CD4-positive, alpha-beta T cell treated with Interleukin-1 beta for 1 hour (primary cell): ENCODE results near the gene DPEP1.
"Not testable (repeated sequence)": the region's sequence is repeated elsewhere in the genome, so short reads cannot be mapped to it uniquely, and the experiment has no call there.

Source experiments
- DNase-seq, 2 donors: peaks; one replicate each; pipeline ENCODE4 v3.0.0-alpha.2; 2020 to 2022

DPEP1 gene

DNA sequence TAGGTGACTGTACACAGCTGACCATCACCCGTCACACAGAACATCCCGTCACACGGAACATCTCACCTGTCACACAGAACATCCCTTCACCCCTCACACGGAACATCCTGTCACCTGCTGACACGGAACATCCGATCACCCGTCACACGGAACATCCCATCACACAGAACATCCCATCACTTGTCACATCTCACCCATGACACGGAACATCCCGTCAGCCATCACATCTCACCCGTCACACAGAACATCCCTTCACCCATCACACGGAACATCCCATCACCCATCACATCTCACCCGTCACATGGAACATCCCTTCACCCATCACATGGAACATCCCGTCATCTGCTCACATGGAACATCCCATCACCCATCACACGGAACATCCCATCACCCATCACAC, 34.1 kb upstream of the DPEP1 start:
- no peak for DNase-seq

DNA sequence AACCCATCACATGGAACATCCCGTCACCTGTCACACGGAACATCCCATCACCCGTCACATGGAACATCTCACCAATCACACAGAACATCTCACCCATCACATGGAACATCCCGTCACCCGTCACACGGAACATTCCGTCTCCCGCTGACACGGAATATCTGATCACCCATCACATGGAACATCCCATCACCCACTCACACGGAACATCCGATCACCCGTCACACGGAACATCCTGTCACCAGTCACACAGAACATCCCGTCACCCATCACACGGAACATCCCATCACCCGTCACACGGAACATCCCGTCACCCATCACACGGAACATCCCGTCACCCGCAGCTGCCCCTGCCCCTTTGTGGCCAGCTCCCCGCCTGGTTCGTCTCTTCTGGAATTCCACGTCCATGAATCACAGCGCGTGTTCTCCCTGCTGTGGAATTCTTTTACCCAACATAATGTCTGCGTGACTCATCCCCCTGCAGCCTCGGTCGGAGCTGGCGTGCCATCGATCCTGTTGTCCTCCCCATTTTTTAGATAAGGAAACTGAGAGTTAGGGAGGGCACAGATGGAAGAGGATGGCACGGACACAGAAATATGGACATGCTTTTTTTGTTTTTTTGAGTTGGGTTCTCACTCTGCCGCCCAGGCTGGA, 32.3 kb upstream of the DPEP1 start:
- DNase-seq, result no peak

DNA sequence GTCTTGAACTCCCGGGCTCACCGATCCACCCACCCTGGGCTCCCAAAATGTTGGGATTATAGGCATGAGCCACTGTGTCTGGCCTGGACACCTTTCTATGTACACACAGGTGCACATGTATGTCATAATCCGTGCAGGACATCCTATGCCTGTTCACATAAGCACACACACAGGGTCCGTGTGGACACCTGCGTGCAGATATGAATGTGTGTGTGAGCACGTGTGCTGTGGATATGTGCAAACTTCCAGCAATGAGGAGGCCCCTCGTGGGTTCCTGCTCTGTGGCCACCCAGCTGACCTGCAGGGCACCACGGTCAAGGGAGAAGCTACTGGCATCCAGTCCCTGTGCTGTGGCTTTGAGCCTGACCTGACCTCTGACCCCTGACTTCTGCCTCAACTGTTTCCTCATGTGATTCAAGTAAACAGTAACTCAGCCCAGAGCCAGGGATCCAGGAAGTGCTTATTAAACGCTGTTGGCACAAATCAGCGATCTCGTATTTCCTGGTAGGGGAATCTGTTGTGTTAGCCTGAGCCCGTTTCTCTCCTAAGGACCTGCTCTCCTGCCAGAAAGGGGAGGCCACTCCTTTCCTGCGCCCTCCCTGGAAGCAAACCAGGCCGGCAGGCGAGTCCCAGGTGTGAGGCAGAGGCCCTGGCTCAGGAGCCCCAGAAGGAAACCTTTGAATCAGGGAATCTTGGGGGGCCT, 31.4 kb upstream of the DPEP1 start:
- DNase-seq, result no peak

DNA sequence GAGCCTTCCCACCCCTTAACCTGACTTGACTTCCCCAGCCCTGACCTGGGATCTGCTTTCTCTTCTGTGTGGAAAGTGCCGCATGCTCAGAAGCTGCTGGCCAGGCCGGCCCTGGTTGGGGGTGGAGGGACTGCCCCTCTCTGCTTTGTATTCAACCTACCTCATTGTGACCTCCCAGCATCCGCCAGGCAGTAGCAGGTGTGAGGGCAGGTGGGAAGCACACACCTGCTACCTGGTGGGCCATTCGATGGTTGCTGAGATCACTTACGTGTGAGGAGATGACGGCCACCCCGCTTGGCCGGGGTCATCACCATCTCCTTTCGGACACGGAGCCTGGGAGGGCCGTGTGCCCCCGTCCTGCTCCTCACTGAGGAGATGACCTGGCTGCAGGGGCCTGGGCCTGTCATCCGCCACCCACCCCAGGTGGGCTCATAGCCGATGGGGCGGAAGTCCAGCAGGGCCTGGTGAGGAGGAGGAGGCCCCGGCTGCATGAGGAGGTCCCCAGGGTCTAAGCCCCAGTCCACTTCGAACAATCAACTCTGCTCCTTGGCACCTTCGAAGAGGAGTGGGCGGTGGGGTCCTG, 30.7 kb upstream of the DPEP1 start:
- DNase-seq, result no peak

DNA sequence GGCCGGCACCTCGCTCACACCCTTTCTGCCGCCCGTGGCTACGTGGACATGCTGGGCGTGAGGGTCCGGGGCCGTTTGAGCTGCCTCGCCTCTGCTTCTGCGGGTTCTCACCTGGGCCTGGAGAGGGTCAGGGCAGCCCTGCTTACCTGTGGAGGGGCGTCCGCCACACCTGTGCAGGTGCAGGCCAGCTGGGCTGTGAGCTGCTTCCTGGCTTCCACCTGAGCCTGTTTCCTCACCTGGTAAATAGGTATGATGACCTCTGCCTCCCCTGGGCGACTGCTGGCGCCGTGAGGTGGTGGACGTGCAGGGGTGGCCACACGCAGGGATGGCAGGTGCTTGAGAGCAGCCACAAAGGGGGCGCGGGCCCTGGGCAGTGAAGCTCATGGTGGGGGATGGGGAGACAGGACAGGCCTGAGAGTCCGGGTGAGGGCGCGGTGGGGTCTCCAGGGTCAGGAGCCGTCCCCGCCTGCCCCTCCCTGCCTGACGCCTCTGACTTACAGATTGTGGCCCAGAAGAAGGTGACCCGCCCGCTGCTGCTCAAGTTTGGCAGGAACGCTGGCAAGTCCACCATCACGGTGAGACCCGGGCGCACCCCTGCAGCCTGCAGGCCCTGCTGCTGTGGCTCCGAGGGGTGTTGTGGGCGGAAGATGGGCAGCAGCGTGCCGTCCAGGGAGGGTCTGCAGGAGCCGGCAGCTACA, 30.1 kb upstream of the DPEP1 start:
- DNase-seq, result no peak

DNA sequence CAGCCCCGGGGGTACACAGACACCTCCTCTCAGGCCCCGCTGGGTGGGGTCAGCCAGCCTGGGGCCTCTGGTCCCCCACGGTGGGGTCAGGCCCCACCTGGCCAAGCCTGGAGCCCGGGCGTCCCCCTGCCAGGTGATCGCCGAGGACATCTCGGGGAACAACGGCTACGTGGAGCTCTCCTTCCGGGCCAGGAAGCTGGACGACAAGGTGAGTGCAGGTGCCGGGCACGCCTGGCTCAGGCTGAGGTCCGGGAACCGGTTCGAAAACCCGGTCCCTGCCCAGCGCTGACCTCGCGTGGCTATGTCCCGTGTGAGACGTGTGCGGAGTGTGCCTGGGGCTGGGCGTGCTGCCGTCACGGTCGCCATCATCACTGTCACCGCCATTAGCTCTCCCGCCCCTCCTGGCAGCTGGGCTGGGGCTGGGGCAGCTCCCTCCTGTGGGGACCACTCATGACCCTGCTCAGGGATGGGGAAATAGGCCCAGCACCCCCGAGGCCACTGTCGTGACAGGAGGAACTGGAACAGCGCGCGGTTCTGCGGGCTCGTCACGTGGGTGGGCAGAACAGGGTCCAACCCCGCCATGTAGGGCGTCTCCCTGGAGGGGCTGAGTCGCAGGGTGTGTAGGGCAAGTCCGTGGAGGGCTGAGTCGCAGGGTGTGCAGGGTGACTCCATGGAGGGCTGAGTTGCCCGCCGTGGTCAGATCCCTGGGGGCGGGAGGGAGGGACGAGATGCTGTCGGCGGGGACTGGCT, 29.4 kb upstream of the DPEP1 start:
- DNase-seq, result no peak

DNA sequence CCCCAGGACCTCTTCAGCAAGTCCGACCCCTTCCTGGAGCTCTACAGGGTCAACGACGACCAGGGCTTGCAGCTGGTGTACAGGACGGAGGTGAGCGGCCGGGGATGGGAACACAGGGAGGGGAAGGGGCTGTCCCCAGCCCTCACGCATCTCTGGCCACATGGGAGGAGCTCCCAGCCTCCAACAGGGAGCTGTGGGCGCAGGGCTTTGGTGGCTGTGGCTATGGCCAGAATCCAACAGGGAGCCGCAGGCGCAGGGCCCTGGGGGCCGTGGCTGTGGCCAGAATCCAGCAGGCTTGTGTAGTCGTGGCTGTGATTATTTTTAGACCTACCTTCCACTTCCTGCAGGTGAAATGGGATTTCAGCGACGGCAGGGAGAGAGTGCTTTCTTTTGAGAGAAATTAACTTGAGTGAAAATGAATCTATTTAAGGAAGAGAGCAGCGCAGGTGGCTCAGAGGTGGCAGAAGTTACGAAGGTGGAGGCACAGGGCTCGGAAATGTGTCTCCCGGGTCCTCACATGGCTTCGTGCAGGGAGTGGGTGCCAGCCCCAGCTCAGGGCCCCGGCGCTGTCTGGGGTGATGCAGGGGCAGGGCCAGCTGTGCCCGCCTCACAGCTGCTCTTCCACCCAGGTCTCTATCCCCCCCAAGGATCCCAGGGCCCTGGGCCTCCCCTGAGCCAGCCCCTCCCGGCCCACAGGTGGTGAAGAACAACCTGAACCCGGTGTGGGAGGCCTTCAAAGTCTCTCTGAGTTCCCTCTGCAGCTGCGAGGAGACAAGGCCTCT, 28.5 kb upstream of the DPEP1 start:
- DNase-seq, result no peak

DNA sequence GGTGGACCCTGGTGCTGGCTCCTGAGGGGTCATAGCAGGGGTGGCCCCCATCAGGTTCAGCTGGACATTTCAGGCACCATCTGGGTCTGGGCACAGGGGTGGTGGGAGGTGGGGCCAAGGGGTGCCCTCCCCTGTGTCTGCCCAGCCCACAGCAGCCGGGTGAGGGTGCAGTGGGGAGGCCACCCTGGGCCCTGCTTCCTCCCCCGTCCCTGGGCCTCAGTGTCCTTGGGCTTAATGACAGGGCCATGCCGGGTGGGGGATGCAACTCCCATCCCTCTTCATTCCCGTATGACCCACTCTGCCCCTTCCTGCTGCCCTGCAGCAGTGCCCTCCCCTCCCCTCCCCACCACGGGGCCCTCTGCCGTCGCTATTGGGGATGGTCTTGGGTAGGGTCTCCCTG, 27.2 kb upstream of the DPEP1 start:
- DNase-seq, result no peak

DNA sequence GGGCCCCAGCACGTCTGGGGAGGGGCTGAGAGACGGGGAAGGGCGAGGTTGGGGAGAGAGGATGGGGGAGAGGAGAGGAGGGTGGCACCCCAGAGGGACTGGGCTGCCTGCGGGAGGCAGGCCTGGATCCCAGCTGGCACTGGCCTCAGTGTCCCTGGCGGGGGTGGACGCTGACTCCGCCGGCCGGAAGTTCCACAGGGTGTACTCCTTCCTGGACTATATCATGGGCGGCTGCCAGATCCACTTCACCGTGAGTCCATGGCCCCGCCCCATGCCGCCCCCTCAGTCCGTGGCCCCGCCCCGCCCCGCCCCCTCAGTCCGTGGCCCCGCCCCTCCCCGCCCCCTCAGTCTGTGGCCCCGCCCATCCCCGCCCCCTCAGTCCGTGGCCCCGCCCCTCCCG, 26.6 kb upstream of the DPEP1 start:
- DNase-seq, result no peak

DNA sequence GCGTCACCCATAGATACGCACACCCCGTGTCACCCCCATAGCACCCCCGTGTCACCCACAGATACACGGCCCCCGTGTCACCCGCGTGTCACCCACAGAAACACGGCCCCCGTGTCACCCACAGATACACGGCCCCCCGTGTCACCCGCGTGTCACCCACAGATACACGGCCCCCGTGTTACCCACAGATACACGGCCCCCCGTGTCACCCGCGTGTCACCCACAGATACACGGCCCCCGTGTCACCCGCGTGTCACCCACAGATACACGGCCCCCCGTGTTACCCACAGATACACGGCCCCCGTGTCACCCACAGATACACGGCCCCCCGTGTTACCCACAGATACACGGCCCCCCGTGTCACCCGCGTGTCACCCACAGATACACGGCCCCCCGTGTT, 25.8 kb upstream of the DPEP1 start:
- DNase-seq, result not testable (repeated sequence)

DNA sequence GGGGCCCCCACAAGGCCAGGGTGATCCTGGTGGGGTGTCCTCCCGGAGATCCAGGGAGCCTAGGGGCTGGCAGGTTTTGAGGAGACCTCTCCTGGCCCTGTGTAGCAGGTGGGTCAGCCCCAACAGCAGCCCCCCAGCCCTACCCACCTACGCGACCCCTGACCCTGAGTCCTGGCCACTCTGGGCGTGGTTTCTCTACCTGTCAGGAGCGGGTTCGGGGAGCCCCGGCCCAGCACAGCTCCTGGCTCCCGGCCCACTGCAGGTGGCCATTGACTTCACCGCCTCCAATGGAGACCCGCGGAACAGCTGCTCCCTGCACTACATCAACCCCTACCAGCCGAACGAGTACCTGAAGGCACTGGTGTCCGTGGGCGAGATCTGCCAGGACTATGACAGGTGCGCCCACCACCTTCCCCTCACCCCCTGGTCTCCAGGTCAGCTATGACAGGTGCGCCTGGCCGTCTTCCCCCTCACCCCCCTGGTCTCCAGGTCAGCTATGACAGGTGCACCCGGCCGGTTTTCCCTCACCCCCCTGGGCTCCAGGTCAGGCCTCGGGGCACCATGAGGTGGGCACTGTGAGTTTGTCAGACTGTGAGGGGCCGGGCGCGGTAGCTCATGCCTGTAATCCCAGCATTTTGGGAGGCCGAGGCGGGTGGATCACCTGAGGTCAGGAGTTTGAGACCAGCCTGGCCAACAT, 24.9 kb upstream of the DPEP1 start:
- no peak for DNase-seq

DNA sequence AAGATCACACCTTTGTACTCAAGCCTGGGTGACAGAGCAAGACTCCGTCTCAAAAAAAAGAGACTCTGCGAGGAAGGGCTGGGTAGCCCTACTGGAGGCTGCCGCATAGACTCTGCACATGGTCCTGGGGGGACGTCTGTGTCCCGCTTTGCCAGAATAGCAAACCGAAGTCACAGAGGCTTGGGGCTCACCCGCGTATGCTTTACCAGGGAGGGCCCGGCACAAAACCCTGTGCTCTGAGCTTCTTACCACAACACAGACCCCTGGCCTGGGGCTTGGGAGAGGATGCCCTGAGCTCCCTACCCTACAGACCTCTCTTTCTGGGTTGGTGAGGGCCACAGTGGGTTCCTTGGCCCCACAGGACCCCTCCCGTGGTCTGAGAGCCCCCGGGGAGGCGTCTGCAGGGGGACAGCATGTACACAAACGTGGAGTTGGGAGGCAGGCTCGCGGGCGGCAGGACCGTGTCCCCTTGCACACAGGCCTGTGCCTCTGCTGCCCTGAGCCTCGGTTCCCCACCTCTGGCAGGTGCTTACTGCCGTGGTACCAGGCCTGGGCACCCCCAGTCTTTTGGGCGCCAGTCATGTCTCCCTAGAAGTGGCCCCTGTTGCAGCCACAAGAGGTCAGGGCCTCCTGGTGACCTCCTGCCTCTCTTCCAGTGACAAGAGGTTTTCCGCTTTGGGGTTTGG, 24.1 kb upstream of the DPEP1 start:
- DNase-seq, result no peak

DNA sequence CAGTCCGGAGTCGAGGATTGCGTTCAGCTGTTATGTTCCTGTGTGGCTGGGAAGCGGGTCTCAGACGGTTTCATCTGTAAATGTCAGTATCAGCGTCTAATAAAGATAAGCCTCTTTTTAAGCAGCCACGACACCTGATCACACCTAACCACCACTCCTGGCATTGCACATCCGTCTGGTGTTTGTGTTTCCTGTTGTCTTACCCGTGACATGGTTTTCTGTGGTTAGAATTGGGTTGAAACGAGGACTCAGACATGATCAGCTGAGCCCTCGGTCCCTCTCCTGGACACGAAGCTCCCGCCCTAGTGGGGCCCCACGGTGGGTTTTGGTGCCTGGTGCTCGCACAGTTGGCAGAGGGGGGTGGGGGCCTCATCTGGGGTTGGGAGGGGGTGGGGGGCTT, 19.6 kb upstream of the DPEP1 start:
- peak; percentile 66 to 74 for DNase-seq

DNA sequence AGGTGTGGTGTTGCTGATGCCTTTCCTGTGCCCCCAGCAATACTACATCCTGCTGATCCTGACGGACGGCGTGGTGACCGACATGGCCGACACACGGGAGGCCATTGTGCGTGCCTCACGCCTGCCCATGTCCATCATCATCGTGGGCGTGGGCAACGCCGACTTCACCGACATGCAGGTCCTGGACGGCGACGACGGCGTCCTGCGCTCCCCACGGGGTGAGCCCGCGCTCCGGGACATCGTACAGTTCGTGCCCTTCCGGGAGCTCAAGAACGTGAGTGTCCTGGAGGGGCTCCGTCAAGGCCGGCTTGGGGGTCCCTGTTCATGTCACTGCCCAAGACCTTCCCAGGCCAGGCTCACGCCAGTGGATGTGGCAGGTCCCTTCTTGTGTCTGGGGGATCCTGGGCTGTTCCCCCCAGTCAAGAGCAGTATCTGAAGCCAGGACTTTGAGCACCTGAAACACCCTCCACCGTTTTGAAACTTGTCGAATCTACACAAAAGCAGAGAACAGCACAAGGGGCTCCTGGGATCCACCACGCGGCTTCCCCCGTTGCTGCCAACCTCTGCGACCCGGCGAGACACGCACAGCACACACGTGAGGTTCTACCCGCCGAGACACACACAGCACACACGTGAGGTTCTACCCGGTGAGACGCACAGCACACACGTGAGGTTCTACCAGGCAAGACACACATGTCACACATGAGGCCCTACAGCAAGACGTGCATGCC, 17.9 kb upstream of the DPEP1 start:
- no peak for DNase-seq

DNA sequence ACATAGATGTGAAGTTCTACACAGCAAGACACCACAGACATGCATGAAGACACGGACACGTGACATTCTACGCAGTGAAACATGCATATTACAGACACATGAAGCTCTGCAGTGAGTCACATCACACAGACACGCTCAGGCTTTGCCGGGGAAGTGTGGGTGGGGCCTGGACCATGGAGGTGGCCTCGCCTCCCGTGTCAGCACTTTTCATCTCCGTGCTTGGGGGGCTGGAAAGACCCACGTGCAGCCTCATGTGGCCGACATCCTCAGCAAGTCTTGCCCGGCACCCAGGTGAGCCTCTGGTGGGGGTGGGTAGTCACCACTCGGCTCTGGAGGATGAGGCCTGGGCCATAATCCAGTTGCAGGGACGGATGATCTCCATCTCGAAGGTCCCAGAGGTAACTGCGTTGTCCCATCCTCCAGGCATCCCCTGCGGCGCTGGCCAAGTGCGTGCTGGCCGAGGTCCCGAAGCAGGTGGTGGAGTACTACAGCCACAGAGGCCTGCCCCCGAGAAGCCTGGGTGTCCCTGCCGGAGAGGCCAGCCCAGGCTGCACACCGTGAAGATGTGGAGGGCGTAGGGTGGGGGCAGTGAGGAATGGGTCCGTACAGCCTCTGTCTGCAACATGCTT, 17.3 kb upstream of the DPEP1 start:
- DNase-seq, result no peak

DNA sequence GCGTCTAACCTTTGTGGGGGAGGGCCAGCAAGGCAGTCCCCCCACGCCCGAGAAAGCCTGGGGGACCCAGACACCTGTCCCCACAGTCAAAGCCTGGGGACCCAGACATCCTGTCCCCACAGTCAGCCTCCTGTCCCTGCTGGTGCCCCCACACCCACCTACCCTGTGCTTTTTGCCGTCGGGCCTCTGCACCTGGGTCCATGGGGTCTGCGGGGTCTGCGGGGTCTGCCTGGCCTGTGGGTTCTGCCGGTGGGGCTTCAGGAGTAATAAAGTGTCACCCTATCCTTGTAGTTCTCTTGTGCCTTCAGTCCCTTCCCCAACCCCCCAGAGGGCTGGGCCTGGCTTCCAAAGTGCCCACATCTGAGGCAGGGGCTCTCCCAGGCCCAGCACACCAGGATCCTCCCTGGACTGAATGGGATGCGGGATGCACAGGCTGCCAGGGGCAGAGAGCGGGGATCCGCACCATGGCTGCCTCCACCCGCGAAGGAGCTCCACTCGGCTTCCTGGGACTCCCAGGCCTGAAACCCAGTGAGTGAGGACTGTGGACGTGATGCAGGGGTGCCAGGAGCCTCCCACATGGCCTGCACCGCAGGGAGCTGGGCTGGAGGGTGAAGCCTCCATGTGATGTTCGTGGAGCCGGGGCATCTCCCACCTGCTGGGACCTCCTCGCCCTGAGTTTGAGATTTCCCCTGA, 16.3 kb upstream of the DPEP1 start:
- no peak for DNase-seq

DNA sequence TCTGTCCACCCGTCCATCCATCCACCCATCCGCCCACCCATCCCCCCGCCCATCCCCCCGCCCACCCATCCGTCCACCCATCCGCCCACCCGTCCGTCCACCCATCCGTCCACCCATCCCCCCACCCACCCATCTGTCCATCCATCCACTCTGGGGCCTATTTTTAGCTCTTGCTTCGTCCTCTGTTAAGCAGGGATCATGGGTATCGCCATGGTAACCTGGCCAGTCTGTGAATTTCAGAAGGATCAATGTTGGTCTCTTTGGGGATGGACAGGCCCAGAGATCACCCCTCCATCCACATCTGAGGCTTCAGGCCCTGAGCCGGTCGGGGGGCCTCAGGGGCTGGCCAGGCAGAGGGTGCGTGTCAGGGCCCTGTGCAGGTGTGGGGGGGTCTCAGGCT, 15.2 kb upstream of the DPEP1 start:
- DNase-seq, result no peak

DNA sequence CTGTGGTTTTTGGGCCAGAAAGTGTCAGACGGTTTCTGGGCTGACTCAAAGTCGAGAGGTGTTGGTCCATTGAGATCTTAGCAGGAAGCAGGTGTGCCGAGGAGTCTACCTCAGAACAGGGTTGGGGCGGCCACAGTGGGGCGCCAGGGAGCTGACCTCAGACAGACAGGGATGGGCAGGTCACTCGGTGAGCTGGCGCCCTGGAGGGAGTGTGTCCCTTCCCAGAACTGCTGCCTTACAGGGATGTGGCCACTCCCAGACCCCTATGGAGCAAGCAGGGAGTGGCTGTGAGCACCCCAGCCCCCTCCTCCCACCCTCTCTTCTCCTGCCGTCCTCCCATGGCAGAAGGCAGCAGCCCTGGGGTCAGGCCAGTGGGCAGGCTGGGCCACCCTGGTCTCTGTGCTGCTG, 14.0 kb upstream of the DPEP1 start:
- peak; percentile 13 to 22 for DNase-seq

DNA sequence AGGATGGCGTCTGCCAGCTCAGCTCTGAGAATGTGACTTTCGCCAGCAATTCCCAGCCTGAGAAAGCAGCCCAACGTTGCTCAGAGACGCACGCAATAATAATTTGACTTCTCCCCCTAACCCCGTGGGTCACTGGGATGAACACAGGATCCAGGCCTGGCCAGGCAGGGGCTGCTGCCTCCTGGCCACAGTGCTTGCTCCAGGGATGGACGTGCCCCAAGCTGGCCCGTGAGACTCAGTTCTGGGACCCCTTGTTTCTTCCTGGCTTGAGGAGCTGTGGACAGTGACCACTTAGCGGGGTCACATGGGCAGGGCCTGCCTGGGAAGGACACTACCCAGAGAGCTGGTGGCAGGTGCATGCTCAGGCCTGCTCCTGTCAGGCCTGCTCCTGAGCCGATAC, 13.5 kb upstream of the DPEP1 start:
- DNase-seq, result no peak
